Mammary epithelial cell (primary cell): ENCODE measurements around the gene ACKR3.

Experiments used
- EZH2 ChIP-seq: IDR thresholded peaks from 2 replicates; pipeline ENCODE4 v1.6.1; 2012; ENCODE audit warnings: low read length, inconsistent platforms, borderline replicate concordance
- TF ChIP-seq, protein P1 (sequence below), 2 donors: IDR thresholded peaks in 1 of 2; conservative IDR thresholded peaks in 1 of 2; 2 replicates each; pipeline ENCODE4 v1.5.1; 2011 to 2012; ENCODE audit warnings: inconsistent platforms in 2 of 2, low read length in 2 of 2, mild to moderate bottlenecking in 2 of 2, control low read depth in 1 of 2, low read depth in 1 of 2; ENCODE audit not compliant: insufficient read depth in 1 of 2; ENCODE audit errors: extremely low read depth in 1 of 2

DNA sequence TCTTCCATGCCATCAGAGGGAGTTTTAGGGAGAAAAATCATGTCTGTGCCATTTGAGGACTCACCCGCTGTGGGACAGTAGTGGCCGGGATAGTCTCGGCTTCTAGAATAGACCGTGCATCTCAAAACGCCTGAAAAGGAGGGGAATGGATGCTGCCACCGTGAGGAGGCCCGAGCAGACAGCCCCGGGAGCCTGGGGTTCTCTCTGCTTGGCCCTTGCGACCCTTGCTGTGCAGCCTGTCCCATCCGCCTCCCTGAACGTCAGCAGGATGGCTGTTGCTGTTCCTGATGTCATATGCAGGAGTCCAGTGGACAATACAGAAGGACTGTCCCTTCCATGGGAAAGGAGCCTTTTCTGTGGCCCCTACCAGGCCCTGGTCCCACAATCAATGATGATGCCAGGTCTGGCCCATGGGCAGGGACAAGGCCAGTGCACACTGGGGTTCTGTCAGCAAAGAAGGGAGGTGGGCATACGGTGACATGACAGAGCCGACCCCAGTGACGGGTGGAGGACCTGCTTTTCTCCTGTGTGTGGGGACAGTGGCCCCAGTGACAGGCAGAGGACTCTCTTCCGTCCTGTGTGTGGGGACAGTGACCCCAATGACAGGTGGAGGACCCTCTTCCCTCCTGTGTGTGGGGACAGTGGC, 58.8 kb downstream of the ACKR3 start:
- TF ChIP-seq, protein P1, sequence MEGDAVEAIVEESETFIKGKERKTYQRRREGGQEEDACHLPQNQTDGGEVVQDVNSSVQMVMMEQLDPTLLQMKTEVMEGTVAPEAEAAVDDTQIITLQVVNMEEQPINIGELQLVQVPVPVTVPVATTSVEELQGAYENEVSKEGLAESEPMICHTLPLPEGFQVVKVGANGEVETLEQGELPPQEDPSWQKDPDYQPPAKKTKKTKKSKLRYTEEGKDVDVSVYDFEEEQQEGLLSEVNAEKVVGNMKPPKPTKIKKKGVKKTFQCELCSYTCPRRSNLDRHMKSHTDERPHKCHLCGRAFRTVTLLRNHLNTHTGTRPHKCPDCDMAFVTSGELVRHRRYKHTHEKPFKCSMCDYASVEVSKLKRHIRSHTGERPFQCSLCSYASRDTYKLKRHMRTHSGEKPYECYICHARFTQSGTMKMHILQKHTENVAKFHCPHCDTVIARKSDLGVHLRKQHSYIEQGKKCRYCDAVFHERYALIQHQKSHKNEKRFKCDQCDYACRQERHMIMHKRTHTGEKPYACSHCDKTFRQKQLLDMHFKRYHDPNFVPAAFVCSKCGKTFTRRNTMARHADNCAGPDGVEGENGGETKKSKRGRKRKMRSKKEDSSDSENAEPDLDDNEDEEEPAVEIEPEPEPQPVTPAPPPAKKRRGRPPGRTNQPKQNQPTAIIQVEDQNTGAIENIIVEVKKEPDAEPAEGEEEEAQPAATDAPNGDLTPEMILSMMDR (conservative IDR thresholded peaks at IDR 0.05 in 1 of 2, IDR thresholded peaks at IDR 0.05 in 1 of 2; ENCODE audit: extremely low read depth in 1 of 2, insufficient read depth in 1 of 2, low read depth in 1 of 2, low read length in 2 of 2), result no peak
- TF ChIP-seq EZH2, result no peak
